ENCODE measurements around the gene FAM20C.

Gene FAM20C

GRCh38 chr7:250523-250922, 58.2 kb downstream of the FAM20C start:
- DNase-seq (ENCODE audit: low read depth), result no peak
- in situ Hi-C loops (cut with HindIII; ENCODE audit: low sequenced_read_pairs), result no loop called here
- no peak overlapping the region for H3K4me3 ChIP-seq (ENCODE audit: low read depth, low read length)
- TF ChIP-seq CTCF (IDR thresholded peaks at IDR 0.05; ENCODE audit: low read depth, low read length, missing control alignments), result no peak

- no peak overlapping the region for H3K4me3 ChIP-seq (ENCODE audit: low read depth, low read length)
- in situ Hi-C loops (cut with HindIII; ENCODE audit: low sequenced_read_pairs), result no loop called here
- TF ChIP-seq CTCF (IDR thresholded peaks at IDR 0.05; ENCODE audit: low read depth, low read length, missing control alignments), result no peak
- no peak for DNase-seq (ENCODE audit: low read depth)
These were observed 58.6 kb downstream of the FAM20C start for GRCh38 chr7:251005-251404.

- TF ChIP-seq CTCF (IDR thresholded peaks at IDR 0.05; ENCODE audit: low read depth, low read length, missing control alignments), result no peak
- no peak for DNase-seq (ENCODE audit: low read depth)
- in situ Hi-C loops (cut with HindIII; ENCODE audit: low sequenced_read_pairs), result no loop called here
- no peak overlapping the region for H3K4me3 ChIP-seq (ENCODE audit: low read depth, low read length)
These were observed 59.2 kb downstream of the FAM20C start for GRCh38 chr7:251446-252175.

- DNase-seq (ENCODE audit: low read depth), result no peak
- no peak overlapping the region for H3K4me3 ChIP-seq (ENCODE audit: low read depth, low read length)
- in situ Hi-C loops (cut with HindIII; ENCODE audit: low sequenced_read_pairs), result no loop called here
- TF ChIP-seq CTCF (IDR thresholded peaks at IDR 0.05; ENCODE audit: low read depth, low read length, missing control alignments), result no peak
These were observed 60.0 kb downstream of the FAM20C start for GRCh38 chr7:252216-252965.

- no peak for TF ChIP-seq CTCF (IDR thresholded peaks at IDR 0.05; ENCODE audit: low read depth, low read length, missing control alignments)
These were observed 60.6 kb downstream of the FAM20C start for GRCh38 chr7:252981-253380.

GRCh38 chr7:253581-254336, 61.4 kb downstream of the FAM20C start:
- no peak overlapping the region for H3K4me3 ChIP-seq (ENCODE audit: low read depth, low read length)
- no peak for TF ChIP-seq CTCF (IDR thresholded peaks at IDR 0.05; ENCODE audit: low read depth, low read length, missing control alignments)
- DNase-seq (ENCODE audit: low read depth), result no peak
- in situ Hi-C loops (cut with HindIII; ENCODE audit: low sequenced_read_pairs), result no loop called here

More at GRCh38 chr7:252981-253380, 60.6 kb downstream of the FAM20C start:
- no peak overlapping the region for H3K4me3 ChIP-seq (ENCODE audit: low read depth, low read length)
- no peak for DNase-seq (ENCODE audit: low read depth)
- in situ Hi-C loops (cut with HindIII; ENCODE audit: low sequenced_read_pairs), result no loop called here
